Astrocyte of the spinal cord (primary cell): ENCODE measurements around the gene ZNF213.

Source experiments
- DNase-seq: peaks from one replicate; pipeline ENCODE4 v3.0.0; 2011; ENCODE audit warnings: low read depth, low spot score
- H3K4me3 ChIP-seq: 2 replicates; pipeline ENCODE4 v1.5.1; 2011; ENCODE audit warnings: low read depth, mild to moderate bottlenecking, low read length, moderate library complexity
- in situ Hi-C: cut with HindIII; loops from 2 replicates; pipeline ENCODE4 v1.10.0; 2017; ENCODE audit warnings: low sequenced_read_pairs
- TF ChIP-seq, protein P1 (sequence below): IDR thresholded peaks from 2 replicates; pipeline ENCODE4 v1.5.1; 2012; ENCODE audit warnings: low read depth, mild to moderate bottlenecking, low read length, inconsistent platforms

Gene ZNF213

DNA sequence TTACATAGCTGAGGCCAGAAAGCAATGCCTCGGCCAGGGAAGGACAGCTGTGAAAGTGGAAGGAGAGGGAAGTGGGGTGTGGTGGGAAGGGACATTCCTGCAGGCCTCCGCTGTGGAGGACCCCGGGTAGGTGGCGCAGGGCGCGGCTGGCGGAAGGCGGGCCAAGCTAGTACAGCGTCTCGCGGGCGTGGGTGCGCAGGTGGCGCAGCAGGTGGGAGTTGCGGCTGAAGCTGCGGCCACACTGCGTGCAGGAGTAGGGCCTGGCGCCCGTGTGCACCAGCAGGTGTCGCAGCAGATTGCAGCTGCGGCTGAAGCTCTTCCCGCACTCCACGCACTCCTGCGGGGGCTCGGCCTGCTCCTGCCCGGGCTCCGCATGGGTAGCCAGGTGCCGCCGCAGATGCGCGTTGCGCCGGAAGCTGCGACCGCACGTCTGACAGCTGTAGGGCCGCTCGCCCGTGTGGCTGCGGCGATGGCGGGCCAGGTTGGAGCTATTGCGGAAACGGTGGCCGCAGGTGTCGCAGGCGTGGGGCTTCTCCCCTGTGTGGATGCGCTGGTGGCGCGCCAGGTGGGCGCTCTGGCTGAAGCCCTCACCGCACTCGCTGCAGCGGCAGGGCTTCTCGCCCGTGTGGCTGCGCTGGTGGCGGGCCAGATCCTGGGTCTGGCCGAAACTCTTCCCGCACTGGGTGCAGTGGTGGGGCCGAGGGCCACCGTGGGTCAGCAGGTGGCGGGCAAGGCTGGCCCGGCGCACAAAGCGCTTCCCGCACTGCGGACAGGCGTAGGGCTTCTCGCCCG is 45.7 kb upstream of the ZNF213 start:
- in situ Hi-C loops, result no loop called here

DNA sequence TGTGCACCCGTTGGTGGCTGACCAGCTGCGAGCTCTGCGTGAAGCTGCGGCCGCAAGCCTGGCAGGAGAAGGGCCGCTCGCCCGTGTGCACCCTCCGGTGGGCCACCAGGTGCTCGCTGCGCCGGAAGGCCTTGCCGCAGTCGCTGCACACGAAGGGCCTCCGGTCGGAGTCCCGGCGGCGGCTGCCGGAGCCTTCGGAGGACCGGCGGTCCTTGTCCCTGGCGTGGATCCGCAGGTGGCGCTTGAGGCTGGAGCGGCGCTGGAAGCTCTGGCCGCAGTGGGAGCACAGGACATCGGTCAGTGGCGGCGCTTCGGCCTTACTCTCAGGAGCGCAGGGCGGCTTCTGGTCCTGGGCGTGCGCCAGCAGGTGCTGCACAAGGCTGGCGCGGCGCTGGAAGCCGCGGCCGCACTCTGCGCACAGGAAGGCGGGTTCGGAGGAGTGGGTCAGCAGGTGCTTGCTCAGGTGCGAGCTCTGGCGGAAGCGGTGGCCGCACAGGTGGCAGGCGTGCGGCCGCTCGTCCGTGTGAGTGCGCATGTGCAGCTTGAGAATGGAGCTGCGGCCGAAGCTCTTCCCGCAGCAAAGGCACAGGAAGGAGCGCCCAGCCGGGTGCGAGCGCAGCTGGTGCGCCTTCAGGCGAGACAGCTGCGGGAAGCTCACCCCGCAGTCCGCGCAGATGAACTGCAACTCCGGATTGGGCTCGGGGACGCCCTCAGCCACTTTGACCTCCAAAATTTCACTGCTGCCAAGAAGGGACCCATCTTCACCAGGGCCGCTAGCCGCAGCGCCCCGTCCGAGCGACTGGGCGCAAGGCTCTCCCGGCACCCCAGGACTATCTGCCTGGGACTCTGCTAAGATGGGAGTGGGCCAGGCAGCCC is 44.9 kb upstream of the ZNF213 start:
- H3K4me3 ChIP-seq, result no peak overlapping the region
- no peak for DNase-seq
- TF ChIP-seq, protein P1, sequence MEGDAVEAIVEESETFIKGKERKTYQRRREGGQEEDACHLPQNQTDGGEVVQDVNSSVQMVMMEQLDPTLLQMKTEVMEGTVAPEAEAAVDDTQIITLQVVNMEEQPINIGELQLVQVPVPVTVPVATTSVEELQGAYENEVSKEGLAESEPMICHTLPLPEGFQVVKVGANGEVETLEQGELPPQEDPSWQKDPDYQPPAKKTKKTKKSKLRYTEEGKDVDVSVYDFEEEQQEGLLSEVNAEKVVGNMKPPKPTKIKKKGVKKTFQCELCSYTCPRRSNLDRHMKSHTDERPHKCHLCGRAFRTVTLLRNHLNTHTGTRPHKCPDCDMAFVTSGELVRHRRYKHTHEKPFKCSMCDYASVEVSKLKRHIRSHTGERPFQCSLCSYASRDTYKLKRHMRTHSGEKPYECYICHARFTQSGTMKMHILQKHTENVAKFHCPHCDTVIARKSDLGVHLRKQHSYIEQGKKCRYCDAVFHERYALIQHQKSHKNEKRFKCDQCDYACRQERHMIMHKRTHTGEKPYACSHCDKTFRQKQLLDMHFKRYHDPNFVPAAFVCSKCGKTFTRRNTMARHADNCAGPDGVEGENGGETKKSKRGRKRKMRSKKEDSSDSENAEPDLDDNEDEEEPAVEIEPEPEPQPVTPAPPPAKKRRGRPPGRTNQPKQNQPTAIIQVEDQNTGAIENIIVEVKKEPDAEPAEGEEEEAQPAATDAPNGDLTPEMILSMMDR, result no peak
- in situ Hi-C loops, result no loop called here

More for the DNA sequence above, 45.7 kb upstream of the ZNF213 start:
- TF ChIP-seq, protein P1, result no peak
- H3K4me3 ChIP-seq, result no peak overlapping the region
- DNase-seq, result no peak

DNA sequence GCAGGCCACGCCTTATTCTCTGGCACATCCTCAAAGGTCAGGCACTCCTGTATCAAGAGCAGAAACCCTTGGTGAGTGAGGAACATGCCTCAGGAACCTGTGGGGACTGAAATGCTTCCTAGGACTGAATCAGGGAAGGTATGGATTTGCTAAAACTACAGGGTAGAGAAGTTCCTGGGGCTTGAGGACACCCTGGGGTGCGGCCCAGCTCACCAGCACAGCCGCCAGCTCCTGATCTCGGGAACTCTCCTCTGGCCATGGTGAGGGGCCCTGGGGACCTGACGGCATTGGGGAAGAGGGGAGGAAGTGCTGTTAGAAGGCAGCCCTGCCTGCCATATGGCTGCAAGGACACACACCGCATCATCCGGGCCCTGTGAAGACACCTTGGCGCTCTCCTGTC is 43.3 kb upstream of the ZNF213 start:
- no peak overlapping the region for H3K4me3 ChIP-seq
- in situ Hi-C loops, result no loop called here
- DNase-seq, result no peak
- TF ChIP-seq, protein P1, result no peak

DNA sequence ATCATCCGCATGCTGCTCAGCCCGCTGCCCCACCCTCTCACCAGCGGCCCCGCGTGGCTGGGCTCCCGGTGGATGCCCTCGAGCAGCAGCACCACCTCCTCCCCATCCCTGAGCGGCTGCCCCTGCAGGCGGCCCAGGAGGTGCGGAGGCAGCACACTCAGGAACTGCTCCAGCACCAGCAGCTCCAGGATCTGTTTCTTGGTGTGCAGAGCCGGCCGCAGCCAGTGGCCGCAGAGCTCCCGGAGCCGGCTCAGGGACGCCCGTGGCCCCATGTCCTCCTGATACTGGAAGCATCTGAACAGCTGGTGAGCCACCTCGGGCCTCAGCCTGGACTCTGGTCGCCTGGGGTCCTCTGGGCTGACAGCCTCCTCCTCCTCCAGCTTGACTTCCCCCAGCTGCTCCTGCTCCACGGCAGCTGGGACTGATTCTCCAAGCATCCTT is 42.3 kb upstream of the ZNF213 start:
- TF ChIP-seq, protein P1, result no peak
- in situ Hi-C loops, result no loop called here
- no peak overlapping the region for H3K4me3 ChIP-seq
- DNase-seq, result no peak

DNA sequence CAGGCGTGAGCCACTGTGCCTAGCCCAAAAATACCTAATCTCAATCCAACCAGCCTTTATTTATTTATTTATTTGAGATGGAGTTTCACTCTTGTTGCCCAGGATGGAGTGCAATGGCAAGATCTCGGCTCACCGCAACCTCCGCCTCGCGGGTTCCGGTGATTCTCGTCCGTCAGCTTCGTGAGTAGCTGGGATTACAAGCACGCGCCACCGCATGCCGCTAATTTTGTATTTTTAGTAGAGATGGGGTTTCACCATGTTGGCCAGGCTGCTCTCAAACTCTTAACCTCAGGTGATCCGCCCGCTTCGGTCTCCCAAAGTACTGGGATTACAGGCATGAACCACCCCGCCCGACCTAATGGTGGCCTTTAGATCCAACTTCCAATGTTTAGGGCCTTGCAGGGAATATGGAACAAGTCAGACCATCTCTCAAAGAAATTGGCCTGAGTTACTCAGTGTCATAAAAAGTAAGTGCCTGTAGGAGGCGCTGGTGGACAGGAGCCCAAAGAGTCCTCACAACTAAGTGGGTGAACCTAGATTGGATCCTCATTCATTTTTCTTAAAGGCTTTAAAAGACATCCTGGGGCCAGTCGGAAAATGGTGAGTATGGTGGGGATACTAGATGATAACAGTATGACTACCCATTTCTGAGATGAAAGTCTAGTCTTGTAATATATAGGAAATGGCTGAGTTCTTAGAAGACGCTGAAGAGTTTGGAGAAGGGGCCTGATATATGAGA is 40.4 kb upstream of the ZNF213 start:
- in situ Hi-C loops, result no loop called here
- H3K4me3 ChIP-seq, result no peak overlapping the region
- TF ChIP-seq, protein P1, result peak; percentile 62
- peak; percentile 27 for DNase-seq

DNA sequence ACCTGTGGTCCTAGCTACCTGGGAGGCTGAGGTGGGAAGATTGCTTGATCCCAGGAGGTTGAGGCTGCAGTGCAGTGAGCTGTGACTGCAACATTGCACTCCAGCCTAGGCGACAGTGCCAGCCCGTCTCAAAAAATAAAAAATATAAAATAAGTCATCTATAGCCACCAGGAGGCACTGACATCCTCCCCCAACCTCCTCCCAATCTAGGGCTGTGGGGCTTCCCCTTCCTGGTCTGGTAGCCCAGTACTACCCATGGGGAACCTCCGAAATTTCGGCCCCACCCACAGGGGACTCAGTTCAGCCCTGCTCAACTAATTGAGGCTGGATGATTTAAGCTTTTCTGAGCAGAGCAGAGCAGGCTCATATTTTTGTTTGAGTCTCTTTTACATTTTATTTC is 39.0 kb upstream of the ZNF213 start:
- in situ Hi-C loops, result no loop called here

More for the DNA sequence above, 39.0 kb upstream of the ZNF213 start:
- TF ChIP-seq, protein P1, result peak; percentile 10
- DNase-seq, result no peak
- H3K4me3 ChIP-seq, result no peak overlapping the region
